ENCODE data around the gene ELF3. TPM values are rescaled to one million over a fixed set of nuclear protein-coding genes. Genes with fewer than 3 reads are reported as not detected.

Gene ELF3
- total and polyA plus RNA-seq, 2 experiments from 2014 or later: 22.6 to 28.7 TPM

DNA sequence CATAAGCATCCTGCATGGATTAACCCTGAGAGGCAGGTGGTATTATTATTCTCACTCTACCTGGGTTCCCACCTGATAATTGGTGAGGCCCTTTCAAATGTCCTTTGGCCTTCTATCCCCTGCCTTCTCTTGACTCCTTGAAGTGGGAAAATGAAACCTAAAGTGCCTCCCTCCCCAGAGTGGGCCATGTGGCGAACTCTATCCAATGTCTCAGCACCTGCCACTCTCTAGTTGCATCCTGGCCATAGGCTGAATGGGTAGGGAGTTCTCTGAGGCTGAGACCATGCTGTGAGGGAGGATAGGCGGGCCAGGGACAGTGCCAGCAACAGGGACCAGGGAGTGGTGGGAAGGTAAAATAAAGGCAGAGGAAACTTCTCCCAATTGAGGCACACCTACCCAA, 35.3 kb downstream of the ELF3 start:
- H3K36me3 ChIP-seq: no peaks in the 10 kb centered on the region
- H3K27ac ChIP-seq: no peak overlapping the region
- H3K27me3 ChIP-seq: no peaks in the 10 kb centered on the region
- no peak overlapping the region for H3K4me3 ChIP-seq
- TF ChIP-seq, protein P1, sequence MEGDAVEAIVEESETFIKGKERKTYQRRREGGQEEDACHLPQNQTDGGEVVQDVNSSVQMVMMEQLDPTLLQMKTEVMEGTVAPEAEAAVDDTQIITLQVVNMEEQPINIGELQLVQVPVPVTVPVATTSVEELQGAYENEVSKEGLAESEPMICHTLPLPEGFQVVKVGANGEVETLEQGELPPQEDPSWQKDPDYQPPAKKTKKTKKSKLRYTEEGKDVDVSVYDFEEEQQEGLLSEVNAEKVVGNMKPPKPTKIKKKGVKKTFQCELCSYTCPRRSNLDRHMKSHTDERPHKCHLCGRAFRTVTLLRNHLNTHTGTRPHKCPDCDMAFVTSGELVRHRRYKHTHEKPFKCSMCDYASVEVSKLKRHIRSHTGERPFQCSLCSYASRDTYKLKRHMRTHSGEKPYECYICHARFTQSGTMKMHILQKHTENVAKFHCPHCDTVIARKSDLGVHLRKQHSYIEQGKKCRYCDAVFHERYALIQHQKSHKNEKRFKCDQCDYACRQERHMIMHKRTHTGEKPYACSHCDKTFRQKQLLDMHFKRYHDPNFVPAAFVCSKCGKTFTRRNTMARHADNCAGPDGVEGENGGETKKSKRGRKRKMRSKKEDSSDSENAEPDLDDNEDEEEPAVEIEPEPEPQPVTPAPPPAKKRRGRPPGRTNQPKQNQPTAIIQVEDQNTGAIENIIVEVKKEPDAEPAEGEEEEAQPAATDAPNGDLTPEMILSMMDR (IDR thresholded peaks at IDR 0.05; ENCODE audit: low read depth, low read length): no peak
- DNase-seq (ENCODE audit: low read depth in 1 of 2, low spot score in 1 of 2): no peak
- peaks cover 22% of the 10 kb centered on the region for H3K4me1 ChIP-seq (ENCODE audit: low read depth)
- H3K9me3 ChIP-seq (ENCODE audit: low read depth): no peaks in the 10 kb centered on the region

DNA sequence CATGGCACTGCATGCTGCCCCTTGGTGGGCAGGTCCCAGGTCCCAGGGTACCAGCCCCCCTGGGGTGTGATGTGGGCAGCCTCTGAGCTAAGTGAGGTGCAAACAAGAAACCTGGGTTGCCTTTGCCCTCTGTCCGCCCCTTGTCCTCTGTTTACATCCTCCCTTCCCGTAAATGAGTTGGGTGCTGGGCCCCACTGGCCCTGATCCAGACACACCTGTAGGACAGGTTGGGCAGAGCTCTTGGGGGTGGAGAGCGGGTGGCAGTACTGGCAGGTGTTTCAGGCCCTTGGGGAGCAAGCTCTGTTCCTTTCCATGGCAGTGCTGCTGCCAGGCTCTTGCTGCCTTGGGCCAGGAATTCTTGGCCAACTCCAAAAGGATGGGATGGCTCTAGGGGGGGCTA, 35.8 kb downstream of the ELF3 start:
- TF ChIP-seq, protein P1 (IDR thresholded peaks at IDR 0.05; ENCODE audit: low read depth, low read length): no peak
- H3K27ac ChIP-seq: no peak overlapping the region
- no peaks in the 10 kb centered on the region for H3K27me3 ChIP-seq
- no peaks in the 10 kb centered on the region for H3K9me3 ChIP-seq (ENCODE audit: low read depth)
- H3K4me1 ChIP-seq (ENCODE audit: low read depth): peaks cover 22% of the 10 kb centered on the region
- no peak overlapping the region for H3K4me3 ChIP-seq
- H3K36me3 ChIP-seq: no peaks in the 10 kb centered on the region
- no peak for DNase-seq (ENCODE audit: low read depth in 1 of 2, low spot score in 1 of 2)

DNA sequence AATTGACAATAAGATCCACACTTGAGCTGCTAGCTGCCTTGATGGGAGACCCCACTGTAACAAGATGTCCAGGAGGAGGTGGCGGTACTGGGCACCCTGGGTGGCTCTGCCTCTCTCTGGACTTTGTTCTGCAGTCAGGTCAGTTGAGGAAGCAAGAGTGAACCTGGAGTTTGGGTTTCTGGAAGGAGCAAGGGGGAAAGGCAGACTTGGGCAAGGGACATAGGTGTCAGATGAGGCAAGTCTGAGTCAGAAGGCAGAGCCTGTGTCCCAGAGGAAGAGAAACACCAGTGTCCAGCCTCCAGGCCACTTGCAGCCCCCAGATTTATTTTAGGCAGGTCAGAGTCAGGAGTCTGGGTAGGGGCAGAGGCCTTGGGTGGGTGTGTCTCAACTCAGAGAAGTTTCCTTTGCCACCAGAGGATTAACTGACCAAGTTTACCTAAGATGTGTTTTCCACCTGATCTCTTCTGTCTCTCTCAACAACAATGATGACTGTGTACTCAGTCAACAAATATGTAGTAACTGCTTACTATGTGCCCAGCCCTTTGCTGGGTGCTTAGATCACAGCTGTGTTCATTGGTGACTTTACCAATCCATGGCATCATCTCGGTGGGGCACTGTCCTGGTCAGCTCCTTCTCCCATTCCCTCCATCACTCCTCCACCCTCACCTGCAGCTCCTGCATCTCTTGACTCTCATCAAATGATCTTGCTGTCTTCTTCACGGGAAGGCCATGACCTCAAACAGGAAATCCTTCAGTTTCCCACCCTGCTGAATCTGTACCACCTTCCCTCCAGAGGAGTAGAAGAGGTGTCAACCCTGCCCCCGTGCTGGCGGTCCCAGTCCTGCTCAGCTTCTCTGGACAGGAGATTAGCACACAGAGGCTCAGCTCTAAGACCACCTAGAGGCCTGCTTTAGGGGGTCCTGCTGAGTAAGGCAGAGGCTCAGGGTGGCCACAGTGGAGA, 36.6 kb downstream of the ELF3 start:
- Histone ChIP-seq H3K27me3 (no peaks in the 10 kb centered on the region), H3K27ac (peak overlapping the region; percentile 98), H3K36me3 (no peaks in the 10 kb centered on the region), H3K4me1 (ENCODE audit: low read depth) (peaks cover 22% of the 10 kb centered on the region), H3K9me3 (ENCODE audit: low read depth) (no peaks in the 10 kb centered on the region), H3K4me3 (no peak overlapping the region)
- TF ChIP-seq, protein P1 (IDR thresholded peaks at IDR 0.05; ENCODE audit: low read depth, low read length): no peak
- DNase-seq (ENCODE audit: low read depth in 1 of 2, low spot score in 1 of 2): no peak

DNA sequence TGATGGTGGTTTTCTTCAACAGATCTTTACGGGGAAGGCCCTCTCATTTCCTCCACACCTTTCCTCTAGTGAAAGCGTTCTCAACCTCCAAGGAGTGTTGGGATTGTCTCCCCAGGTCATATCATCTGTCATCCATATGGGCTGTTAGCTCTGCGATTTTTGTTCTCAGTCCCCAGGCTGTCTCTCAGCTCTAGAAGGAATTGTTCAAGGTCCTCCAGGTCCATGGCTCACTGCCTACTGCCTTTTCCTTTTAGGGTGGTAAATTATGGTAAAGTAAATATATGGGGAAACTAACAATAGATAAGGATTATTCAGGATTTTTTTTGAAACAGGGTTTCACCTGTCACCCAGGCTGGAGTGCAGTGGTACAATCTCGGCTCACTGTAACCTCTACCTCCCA, 37.6 kb downstream of the ELF3 start:
- DNase-seq (ENCODE audit: low read depth in 1 of 2, low spot score in 1 of 2): no peak

DNA sequence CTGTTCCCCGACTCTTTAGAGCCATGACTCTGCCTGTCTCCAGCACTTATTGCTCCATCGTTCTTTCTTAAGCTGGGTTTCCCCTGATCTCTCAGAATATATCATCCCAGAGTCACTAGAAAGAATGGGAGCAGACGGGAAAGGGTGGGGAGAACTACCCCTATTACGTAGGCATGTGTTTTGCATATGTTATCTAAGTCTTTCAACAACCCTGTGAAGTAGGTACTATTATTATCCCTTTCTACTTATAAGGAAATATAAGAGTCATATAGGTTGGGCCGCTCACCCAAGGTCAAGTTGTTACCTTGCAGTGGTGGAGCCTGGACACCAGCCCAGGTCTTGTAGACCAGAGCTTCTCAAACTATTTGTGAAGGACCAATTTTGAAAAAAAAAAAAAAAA, 38.7 kb downstream of the ELF3 start:
- peak overlapping the region; percentile 98 for H3K27ac ChIP-seq
- H3K36me3 ChIP-seq: no peaks in the 10 kb centered on the region
- H3K4me1 ChIP-seq (ENCODE audit: low read depth): peaks cover 22% of the 10 kb centered on the region

More for the DNA sequence above, 37.6 kb downstream of the ELF3 start:
- H3K9me3 ChIP-seq (ENCODE audit: low read depth): no peaks in the 10 kb centered on the region
- H3K36me3 ChIP-seq: no peaks in the 10 kb centered on the region
- no peaks in the 10 kb centered on the region for H3K27me3 ChIP-seq
- peak overlapping the region; percentile 98 for H3K27ac ChIP-seq
- H3K4me1 ChIP-seq (ENCODE audit: low read depth): peaks cover 22% of the 10 kb centered on the region
- TF ChIP-seq, protein P1 (IDR thresholded peaks at IDR 0.05; ENCODE audit: low read depth, low read length): no peak
- no peak overlapping the region for H3K4me3 ChIP-seq

More for the DNA sequence above, 38.7 kb downstream of the ELF3 start:
- no peaks in the 10 kb centered on the region for H3K9me3 ChIP-seq (ENCODE audit: low read depth)
- DNase-seq (ENCODE audit: low read depth in 1 of 2, low spot score in 1 of 2): peak; percentile 23 to 90
- TF ChIP-seq, protein P1 (IDR thresholded peaks at IDR 0.05; ENCODE audit: low read depth, low read length): no peak
- no peak overlapping the region for H3K4me3 ChIP-seq
- H3K27me3 ChIP-seq: no peaks in the 10 kb centered on the region
